Osteoblast (primary cell): Measurements from ENCODE around the gene ARHGDIB. TPM values are rescaled to one million over a fixed set of nuclear protein-coding genes. Genes with fewer than 3 reads are reported as not detected.

ENCODE experiments used
- DNase-seq: peaks from one replicate; pipeline ENCODE4 v3.0.0; 2011; ENCODE audit warnings: low spot score, mixed read lengths; ENCODE audit not compliant: insufficient read length; ENCODE audit errors: missing footprints
- H2AFZ ChIP-seq: 2 replicates; pipeline ENCODE4 v1.6.0; 2011; ENCODE audit warnings: mild to moderate bottlenecking, low read length
- H3K27ac ChIP-seq: 2 replicates; pipeline ENCODE4 v1.5.1; 2011; ENCODE audit warnings: mild to moderate bottlenecking, low read depth, low read length, moderate library complexity
- H3K27me3 ChIP-seq: 2 replicates; pipeline ENCODE4 v1.6.0; 2012; ENCODE audit warnings: mild to moderate bottlenecking, control low read depth, inconsistent platforms, low read length, moderate library complexity; ENCODE audit not compliant: insufficient read depth
- H3K36me3 ChIP-seq: 2 replicates; pipeline ENCODE4 v1.5.1; 2011; ENCODE audit warnings: mild to moderate bottlenecking, low read length, control low read depth, moderate library complexity; ENCODE audit not compliant: insufficient read depth
- H3K4me1 ChIP-seq: 2 replicates; pipeline ENCODE4 v1.5.1; 2011; ENCODE audit warnings: mild to moderate bottlenecking, low read length, control low read depth, moderate library complexity; ENCODE audit not compliant: insufficient read depth
- H3K4me2 ChIP-seq: 2 replicates; pipeline ENCODE4 v1.6.0; 2011; ENCODE audit warnings: mild to moderate bottlenecking, low read length; ENCODE audit not compliant: insufficient read depth
- H3K4me3 ChIP-seq: fragments of 200-600 bp; sonication (generic); 3 replicates; pipeline ENCODE4 v1.5.1; 2012; ENCODE audit warnings: mild to moderate bottlenecking, low read length, inconsistent platforms; ENCODE audit not compliant: insufficient read depth
- H3K79me2 ChIP-seq: 2 replicates; pipeline ENCODE4 v1.6.0; 2012; ENCODE audit warnings: mild to moderate bottlenecking, low read length, control low read depth, inconsistent platforms; ENCODE audit not compliant: insufficient read depth
- H3K9me3 ChIP-seq: 2 replicates; pipeline ENCODE4 v1.5.1; 2011; ENCODE audit warnings: low read depth, low read length, control low read depth
- H4K20me1 ChIP-seq: 2 replicates; pipeline ENCODE4 v1.6.0; 2012; ENCODE audit warnings: mild to moderate bottlenecking, low read length, control low read depth; ENCODE audit not compliant: insufficient read depth
- total RNA-seq: library from RNA; depleted of rRNA; stranded (reverse); fragments of >200 nt; gene quantifications from 2 replicates; pipeline ENCODE4 v1.2.3, GENCODE V29; 2012
- TF ChIP-seq, protein P1 (sequence below): IDR thresholded peaks from 2 replicates; pipeline ENCODE4 v1.5.1; 2011; ENCODE audit warnings: mild to moderate bottlenecking, low read depth, low read length, moderate library complexity; ENCODE audit errors: extremely low read depth

Gene ARHGDIB
- total RNA-seq, 1 donor = 7.2 TPM

DNA sequence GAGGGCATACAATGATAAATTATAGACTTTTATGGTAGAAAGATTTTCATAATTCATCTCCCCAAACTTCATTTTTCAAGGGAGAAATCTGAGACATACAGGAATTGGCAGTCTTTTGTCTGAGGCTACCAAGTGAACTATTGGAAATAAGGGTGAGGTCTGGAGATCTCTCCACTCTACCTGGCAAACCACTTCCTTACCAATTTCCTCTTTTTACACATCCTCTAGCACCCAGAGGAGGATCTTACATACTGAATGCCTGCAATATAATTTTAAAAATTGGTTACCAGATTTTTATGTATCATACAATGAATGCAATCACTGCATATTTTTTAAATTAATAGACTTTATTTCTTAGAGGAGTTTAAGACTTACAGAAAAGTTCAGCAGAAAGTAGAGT lies 18.1 kb upstream of the ARHGDIB start:
- TF ChIP-seq, protein P1, sequence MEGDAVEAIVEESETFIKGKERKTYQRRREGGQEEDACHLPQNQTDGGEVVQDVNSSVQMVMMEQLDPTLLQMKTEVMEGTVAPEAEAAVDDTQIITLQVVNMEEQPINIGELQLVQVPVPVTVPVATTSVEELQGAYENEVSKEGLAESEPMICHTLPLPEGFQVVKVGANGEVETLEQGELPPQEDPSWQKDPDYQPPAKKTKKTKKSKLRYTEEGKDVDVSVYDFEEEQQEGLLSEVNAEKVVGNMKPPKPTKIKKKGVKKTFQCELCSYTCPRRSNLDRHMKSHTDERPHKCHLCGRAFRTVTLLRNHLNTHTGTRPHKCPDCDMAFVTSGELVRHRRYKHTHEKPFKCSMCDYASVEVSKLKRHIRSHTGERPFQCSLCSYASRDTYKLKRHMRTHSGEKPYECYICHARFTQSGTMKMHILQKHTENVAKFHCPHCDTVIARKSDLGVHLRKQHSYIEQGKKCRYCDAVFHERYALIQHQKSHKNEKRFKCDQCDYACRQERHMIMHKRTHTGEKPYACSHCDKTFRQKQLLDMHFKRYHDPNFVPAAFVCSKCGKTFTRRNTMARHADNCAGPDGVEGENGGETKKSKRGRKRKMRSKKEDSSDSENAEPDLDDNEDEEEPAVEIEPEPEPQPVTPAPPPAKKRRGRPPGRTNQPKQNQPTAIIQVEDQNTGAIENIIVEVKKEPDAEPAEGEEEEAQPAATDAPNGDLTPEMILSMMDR = no peak
- no peaks in the 10 kb centered on the region for H3K9me3 ChIP-seq
- no peak overlapping the region for H3K4me3 ChIP-seq
- no peaks in the 10 kb centered on the region for H3K36me3 ChIP-seq
- no peaks in the 10 kb centered on the region for H3K4me1 ChIP-seq
- H2AFZ ChIP-seq = no peak overlapping the region
- no peaks in the 10 kb centered on the region for H3K27me3 ChIP-seq
- no peak for DNase-seq
- no peaks in the 10 kb centered on the region for H3K79me2 ChIP-seq
- H4K20me1 ChIP-seq = no peaks in the 10 kb centered on the region
- H3K27ac ChIP-seq = no peak overlapping the region
- H3K4me2 ChIP-seq = no peak overlapping the region

DNA sequence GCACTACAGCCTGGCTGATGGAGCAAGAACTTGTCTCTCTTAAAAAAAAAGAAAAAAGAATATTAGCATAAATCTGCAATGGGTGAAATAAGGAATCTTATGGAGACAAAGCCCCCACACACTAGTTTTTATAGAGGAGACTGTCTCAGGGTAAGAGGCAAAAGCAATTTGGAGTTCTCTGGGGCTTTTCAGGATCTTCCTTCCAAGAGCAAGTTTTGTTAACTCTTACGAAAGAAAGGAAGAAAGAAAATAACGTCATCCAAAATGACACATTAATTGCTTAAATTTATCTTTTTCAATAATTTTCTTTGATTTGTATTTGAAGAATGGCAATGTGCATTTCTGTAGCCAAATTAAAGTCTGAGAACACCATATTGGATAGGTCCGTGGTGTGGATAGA lies 15.3 kb upstream of the ARHGDIB start:
- no peak overlapping the region for H3K4me2 ChIP-seq
- no peaks in the 10 kb centered on the region for H3K27me3 ChIP-seq
- no peaks in the 10 kb centered on the region for H3K79me2 ChIP-seq
- TF ChIP-seq, protein P1 = no peak
- H3K4me3 ChIP-seq = no peak overlapping the region
- no peak for DNase-seq
- H3K36me3 ChIP-seq = no peaks in the 10 kb centered on the region
- no peaks in the 10 kb centered on the region for H4K20me1 ChIP-seq
- H3K9me3 ChIP-seq = no peaks in the 10 kb centered on the region
- H2AFZ ChIP-seq = no peak overlapping the region
- no peak overlapping the region for H3K27ac ChIP-seq
- no peaks in the 10 kb centered on the region for H3K4me1 ChIP-seq

GRCh38 chr12:14975457-14975856 lies 14.1 kb upstream of the ARHGDIB start:
- TF ChIP-seq, protein P1 = no peak
- no peak overlapping the region for H3K4me3 ChIP-seq
- no peak overlapping the region for H3K4me2 ChIP-seq
- H3K27me3 ChIP-seq = no peaks in the 10 kb centered on the region
- H3K9me3 ChIP-seq = no peaks in the 10 kb centered on the region
- H3K79me2 ChIP-seq = no peaks in the 10 kb centered on the region
- H4K20me1 ChIP-seq = no peaks in the 10 kb centered on the region
- H3K4me1 ChIP-seq = no peaks in the 10 kb centered on the region
- no peak overlapping the region for H2AFZ ChIP-seq
- no peak overlapping the region for H3K27ac ChIP-seq
- no peaks in the 10 kb centered on the region for H3K36me3 ChIP-seq
- no peak for DNase-seq

DNA sequence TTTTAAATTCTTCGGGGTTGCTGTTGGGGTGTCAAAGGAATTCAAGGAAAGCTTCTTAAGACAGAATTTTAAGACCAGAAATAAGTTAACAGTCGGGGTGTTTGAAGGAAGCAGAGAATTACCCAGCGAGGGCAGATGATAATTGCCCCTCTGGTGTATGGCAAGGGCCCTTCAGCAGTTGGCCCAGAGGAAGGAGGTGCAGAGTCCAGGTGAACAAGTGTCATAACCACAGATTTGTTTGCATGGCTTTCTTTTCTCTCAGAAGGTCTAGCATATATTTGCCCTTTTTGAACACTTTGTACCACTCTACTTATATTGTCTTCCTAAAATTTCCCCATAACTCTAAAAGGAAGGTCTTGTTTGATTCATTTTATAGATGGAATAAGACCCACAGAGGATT lies 13.2 kb upstream of the ARHGDIB start:
- no peak for DNase-seq
- H3K27me3 ChIP-seq = no peaks in the 10 kb centered on the region
- H4K20me1 ChIP-seq = no peaks in the 10 kb centered on the region
- H3K36me3 ChIP-seq = no peaks in the 10 kb centered on the region
- TF ChIP-seq, protein P1 = no peak
- H2AFZ ChIP-seq = no peak overlapping the region
- no peak overlapping the region for H3K27ac ChIP-seq
- no peak overlapping the region for H3K4me2 ChIP-seq
- H3K9me3 ChIP-seq = no peaks in the 10 kb centered on the region
- H3K4me1 ChIP-seq = no peaks in the 10 kb centered on the region
- no peak overlapping the region for H3K4me3 ChIP-seq
- H3K79me2 ChIP-seq = no peaks in the 10 kb centered on the region
